GM19452 (cell line): ENCODE data around the gene DHX30.
A peak's percentile ranks its signal among the peaks of the same experiment; 100 is the strongest.
"Not testable (repeated sequence)": the region's sequence is repeated elsewhere in the genome, so short reads cannot be mapped to it uniquely, and the experiment has no call there.

Experiments
- ATAC-seq: cut with Tn5 transposase; IDR thresholded peaks from one replicate; pipeline ENCODE4 v1.9.1; 2021; ENCODE audit not compliant: unreplicated experiment

Gene DHX30

DNA sequence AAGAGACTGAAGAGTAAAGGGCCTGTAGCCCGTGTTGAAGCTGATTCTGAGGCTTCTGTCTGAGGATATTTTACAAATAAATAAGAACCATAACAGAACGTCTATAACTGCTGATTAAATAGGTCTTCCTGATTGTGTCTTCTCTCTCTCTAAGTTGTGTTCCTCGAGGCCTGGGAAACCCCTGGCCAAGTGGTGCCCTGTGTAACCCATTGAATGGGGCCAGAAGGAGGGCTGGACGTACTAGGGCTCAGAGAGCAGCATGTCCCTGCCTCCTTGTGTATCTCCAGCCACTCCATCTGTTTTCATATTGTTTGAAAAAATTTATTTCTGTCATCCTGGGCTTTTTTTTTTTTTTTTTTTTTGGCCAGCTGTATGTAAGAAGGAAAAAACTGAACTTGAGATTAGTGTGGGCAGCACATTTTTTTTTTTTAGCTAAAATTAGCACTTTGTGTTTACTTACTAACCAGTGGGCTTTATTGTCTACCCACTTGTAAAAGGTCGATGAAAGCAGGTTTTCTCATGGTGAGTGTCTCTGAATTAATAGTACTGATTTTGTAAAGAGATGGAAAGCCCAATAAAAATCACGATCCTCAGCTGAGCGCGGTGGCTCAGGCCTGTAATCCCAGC is 10.7 kb downstream of the DHX30 start:
- ATAC-seq, result no peak

DNA sequence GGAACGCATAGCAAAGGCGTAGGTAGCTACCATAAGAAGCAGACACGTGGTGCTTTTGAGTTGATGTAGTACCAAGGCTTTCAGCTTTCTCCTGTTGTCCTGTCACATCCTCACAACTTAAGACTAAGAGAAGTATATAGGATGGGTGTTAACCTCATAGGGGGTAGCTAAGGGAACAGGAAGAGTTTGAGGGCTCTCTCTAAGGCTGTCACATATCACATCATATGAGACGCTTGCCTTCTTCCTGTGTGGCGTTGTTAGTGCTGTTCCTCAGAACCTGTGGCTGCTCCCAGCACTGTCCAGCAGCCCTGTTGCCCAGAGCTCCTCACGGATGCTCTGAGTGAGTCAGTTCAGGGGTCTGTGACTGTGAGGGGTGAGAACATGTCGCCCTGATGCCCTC is 14.7 kb downstream of the DHX30 start:
- ATAC-seq, result no peak

- ATAC-seq, result peak; percentile 87
Measured at GRCh38 chr3:47824541-47825473, 21.9 kb downstream of the DHX30 start.

- no peak for ATAC-seq
Measured at GRCh38 chr3:47825590-47825989, 22.7 kb downstream of the DHX30 start.

DNA sequence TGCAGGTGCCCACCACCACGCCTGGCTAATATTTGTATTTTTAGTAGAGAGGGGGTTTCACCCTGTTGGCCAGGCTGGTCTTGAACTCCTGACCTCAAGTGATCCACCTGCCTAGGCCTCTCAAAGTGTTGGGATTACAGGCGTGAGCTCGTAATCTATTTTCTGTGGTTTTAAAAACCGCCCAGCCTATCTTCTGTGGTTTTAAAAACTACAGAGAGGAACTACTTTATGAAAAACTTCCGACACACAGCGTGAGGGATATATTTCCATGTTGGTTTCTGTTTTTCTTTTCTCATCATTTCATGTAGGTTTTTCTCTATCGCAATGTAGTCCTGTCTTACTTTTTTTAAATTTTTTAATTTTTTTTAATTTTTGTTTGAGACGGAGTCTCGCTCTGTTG is 26.5 kb downstream of the DHX30 start:
- not testable (repeated sequence) for ATAC-seq

GRCh38 chr3:47836986-47837385 is 34.0 kb downstream of the DHX30 start:
- ATAC-seq, result no peak

GRCh38 chr3:47838503-47838902 is 35.6 kb downstream of the DHX30 start:
- ATAC-seq, result no peak

GRCh38 chr3:47841786-47842349 is 38.9 kb downstream of the DHX30 start:
- no peak for ATAC-seq

GRCh38 chr3:47846186-47846879 is 43.4 kb downstream of the DHX30 start:
- ATAC-seq, result no peak

GRCh38 chr3:47846880-47847248 is 43.9 kb downstream of the DHX30 start:
- no peak for ATAC-seq

GRCh38 chr3:47847260-47847659 is 44.3 kb downstream of the DHX30 start:
- ATAC-seq, result no peak

DNA sequence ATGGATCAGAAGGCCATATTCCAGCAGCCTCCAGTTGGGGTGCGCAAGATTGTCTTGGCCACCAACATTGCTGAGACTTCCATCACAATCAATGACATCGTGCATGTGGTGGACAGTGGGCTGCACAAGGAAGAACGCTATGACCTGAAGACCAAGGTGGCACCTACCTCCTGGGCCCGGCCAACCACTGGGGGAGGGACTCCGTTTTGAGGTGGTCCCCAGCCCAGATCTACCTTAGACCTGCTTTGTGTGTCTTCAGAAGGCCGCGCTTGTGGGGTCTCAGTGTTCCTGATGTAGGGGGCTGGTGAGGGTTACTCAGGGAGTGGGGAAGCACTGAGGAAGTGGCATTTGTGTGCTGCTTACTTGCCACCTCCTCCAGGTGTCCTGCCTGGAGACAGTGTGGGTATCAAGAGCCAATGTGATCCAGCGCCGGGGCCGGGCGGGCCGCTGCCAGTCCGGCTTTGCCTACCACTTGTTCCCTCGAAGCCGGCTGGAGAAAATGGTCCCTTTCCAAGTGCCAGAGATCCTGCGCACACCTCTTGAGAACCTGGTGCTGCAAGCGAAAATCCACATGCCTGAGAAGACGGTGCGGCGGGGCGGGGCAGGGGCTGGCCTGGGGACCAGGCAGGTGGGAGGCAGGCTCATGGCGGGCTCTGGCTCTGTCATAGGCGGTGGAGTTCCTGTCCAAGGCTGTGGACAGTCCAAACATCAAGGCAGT is 45.0 kb downstream of the DHX30 start:
- no peak for ATAC-seq

DNA sequence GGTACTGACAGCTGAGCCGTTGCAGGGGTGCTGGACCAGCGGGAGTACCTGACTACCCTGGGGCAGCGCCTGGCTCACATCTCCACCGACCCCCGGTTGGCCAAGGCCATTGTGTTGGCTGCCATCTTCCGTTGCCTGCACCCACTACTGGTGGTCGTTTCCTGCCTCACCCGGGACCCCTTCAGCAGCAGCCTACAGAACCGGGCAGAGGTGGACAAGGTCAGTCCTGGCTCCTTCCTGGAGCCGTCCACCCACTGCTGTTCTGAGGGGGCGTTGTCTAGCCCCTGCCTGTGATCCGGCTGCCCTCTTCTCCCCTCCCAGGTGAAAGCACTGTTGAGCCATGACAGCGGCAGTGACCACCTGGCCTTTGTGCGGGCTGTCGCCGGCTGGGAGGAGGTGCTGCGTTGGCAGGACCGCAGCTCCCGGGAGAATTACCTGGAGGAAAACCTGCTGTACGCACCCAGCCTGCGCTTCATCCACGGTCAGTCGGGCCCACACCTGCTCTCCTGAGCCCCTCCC is 45.7 kb downstream of the DHX30 start:
- ATAC-seq, result no peak

DNA sequence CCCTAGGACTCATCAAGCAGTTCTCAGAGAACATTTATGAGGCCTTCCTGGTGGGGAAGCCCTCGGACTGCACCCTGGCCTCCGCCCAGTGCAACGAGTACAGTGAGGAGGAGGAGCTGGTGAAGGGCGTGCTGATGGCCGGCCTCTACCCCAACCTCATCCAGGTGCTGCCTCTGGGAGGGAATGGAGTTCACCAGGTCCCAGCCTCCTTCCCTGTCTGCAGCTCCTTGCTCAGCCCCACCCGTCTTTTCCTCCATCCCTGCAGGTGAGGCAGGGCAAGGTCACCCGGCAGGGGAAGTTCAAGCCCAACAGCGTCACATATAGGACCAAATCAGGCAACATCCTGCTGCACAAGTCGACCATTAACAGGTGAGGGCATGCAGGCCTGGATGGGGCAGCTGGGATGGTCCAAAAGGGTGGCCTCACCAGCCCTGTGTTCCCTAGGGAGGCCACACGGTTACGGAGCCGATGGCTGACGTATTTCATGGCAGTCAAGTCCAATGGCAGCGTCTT is 46.3 kb downstream of the DHX30 start:
- ATAC-seq, result no peak

DNA sequence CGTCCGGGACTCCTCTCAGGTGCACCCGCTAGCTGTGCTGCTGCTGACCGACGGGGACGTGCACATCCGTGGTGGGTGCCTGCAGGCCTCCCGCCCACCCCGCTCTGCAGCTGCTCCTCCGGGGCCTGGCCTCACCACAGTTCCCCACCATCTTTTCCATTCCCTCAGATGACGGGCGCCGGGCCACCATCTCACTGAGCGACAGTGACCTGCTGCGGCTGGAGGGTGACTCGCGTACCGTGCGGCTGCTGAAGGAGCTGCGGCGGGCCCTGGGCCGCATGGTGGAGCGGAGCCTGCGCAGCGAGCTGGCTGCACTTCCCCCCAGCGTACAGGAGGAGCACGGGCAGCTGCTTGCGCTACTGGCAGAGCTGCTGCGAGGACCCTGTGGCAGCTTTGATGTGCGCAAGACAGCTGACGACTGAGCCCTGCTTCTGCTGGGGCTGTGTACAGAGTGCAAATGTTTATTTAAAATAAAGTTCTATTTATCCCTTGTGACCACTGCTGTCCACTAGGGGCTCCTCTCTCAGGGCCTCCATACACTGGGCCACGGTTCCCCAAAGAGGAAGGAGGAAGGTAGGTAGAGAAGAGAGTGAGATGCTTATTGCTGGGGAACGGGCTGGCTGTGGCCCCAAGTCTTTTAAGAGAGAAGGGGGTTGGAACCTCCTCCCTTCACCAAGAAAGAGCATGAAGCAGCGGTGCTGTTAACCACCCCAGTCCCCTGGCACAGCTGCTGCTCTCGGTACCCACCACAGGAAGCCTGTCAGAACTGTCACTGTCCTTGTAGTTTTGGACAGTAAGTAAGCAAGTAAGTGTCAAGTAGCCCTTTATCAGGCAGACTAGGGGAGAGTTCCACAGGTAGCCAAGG is 47.0 kb downstream of the DHX30 start:
- no peak for ATAC-seq

DNA sequence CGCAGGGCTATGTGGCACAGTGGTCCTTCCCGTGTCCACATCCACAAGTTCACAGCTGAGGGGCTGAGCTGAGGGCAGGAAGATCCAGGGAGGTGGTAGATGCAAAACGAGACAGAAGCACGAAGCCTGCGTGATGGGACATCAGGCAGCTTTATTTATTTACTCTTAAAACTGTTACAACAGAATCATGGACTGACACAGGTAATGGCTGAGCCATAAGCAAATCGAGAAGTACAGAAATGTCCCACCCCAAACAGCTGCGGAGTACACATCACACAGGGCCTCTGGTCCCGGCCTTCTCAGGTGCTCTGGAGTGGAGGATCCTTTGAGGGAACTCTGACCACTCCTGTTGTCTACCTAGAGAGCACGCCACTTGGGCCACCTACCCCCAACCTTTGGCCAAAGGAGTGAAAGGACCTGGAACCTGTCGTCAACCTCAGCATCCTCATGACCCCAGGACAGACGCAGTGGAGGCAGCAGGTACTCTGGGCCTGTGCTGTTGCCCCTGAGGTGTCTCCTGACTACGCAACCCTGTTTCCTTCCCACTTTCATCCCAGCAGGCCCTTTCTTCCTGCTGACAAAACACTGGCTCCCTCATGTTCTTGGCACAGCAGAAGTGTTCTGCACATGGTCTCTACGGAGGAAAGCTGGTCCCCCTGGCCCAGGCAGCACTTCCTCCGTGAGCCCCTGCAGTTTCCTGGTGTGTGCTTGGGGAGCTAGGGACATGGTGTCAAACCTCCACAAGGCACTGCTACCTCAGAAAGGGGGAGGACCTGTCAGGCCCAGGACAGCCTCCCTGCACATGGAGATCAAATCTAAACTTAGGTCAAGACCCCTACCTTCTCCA is 47.8 kb downstream of the DHX30 start:
- no peak for ATAC-seq

DNA sequence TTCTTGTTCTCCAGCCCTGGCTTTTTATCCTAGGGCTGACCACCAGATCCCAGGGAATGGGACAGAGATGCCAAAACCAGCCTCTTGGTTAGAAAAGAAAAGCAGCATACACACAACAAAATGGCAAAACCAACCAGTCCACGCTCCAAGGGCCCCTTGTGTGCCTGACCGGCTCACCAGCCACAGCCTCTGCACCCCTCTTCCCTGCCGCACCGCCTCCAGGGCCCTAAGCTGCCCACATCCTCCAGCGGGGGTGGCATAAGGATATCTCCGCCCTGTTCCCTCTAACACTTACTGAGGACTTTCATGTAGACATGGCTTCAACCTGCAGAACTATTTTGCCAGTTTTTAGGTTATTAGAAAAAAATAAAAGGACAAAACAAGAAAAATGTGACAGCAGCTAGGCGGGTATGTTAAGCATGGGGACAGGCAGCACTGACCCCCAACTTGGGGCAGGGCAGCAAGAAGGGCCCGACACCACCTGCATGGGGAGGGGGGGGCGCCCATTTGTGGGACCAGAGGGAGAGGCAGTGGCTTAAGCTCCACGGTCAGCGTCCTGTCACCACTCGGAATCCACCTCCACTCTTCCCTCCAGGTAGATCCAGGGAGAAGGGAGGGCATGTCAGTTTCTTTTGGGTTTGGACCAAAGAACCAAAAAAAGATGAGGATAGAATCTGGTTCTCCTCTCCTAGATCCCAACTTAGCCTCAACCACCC is 49.1 kb downstream of the DHX30 start:
- no peak for ATAC-seq
